ENCODE measurements around the gene TMEM198.

The TMEM198 gene

DNA sequence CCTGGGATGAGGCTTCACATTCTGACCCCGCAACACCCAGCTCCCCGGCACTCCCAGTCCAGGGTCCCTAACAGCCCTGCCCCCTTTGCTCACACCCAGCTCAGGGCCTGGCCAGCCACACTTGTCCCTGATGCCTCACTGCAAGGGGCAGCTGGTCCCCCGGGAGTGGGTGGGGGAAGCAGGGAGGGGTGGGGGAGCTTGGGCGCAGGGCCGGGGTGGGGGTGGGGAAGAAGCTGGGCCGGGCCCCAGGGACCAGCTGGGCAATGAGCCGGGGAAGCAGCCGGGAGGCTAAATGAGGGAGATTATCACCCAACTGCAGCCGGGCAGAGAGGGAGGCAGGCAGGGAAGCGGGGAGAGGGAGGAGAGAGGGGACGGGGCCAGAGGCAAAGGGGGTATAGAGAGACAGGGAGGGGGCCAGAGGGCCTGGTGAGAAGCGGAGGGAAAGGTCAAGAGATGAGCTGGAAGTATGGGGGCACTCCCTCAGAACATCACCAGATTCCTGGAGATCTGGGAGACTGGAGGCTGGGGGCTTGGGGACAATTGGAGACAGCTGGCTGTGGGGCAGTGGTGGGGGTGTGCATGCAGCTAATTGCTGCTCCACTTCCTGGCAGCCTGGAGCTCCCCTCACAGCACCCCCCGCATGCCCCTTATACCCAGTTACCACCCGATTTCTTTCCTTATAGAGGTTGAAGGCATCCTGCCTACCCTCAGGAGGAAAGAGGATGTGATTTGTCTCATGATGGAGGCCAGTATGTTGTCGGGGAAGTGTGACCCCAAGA lies 32.1 kb upstream of the TMEM198 start:
- Histone ChIP-seq H3K4me3 (peak overlapping the region in 2 of 10 experiments; percentile 35 to 38; a peak in 2 of 20 replicates), H4K20me1 (peaks cover 0 to 82% (median 19%) of the 10 kb centered on the region in 11 experiments; a peak in 16 of 22 replicates), H3K9me3 (replicated peaks in 1 of 11) (no peaks in the 10 kb centered on the region), H3K27me3 (peaks cover 0 to 63% (median 20%) of the 10 kb centered on the region in 11 experiments; a peak in 13 of 22 replicates), H3K36me3 (peaks cover 0 to 7% (median 2%) of the 10 kb centered on the region in 11 experiments; a peak in 7 of 22 replicates), H3K9ac (peak overlapping the region in 3 of 11 experiments; percentile 40 to 50 (median 43); a peak in 2 of 22 replicates), H3K27ac (peak overlapping the region in 2 of 11 experiments; percentile 3 to 7; a peak in 4 of 22 replicates), H3K4me2 (peak overlapping the region in 9 of 11 experiments; percentile 75 to 96 (median 92); a peak in 18 of 22 replicates), H3K4me1 (peaks cover 39 to 91% (median 82%) of the 10 kb centered on the region in 10 experiments)
- no peak for TF ChIP-seq Cebpa-rat (IDR thresholded peaks at IDR 0.05)

DNA sequence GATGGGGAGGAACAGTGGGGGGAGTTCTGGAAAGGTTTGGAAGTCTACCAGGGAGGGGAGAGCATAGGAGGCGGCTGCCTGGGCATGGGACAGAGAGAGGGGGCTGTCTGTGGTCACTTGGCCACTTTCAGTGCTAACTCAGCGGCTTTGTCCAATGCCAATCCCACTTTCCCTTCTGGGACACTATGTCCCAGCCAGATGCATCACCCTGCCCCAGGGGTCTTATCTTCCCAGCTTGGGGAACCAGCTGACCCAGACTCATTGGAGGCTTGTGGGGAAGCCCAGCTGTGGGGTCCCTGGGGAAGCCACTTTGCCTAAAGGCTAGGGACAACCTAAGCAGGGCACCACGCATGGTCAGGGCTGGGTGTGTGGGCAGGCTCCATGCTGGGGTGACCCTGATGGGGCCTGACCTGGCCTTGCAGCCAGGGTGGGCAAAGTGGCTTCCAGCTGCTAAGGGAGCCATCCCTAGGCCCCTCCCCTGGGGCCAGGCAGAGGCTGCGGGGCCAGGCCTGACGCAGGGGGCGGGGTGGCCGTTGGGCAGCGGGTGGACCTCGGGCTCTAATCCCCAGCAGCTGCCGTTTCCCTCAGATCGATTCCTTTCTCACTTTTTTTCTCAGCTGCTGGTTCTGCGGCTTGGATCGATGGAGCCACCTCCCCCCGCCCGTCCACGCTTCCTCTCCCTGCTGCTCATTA lies 31.2 kb upstream of the TMEM198 start:
- Histone ChIP-seq H3K9me3 (replicated peaks in 1 of 11) (no peaks in the 10 kb centered on the region), H3K4me1 (peaks cover 48 to 99% (median 92%) of the 10 kb centered on the region in 10 experiments), H3K4me3 (peak overlapping the region in 2 of 10 experiments; percentile 22 to 38; a peak in 4 of 20 replicates), H3K27ac (peak overlapping the region in 2 of 11 experiments; percentile 3 to 7; a peak in 1 of 22 replicates), H3K36me3 (no peaks in the 10 kb centered on the region), H3K4me2 (peak overlapping the region; percentile 54 to 96 (median 85); a peak in 21 of 22 replicates), H3K9ac (peak overlapping the region in 4 of 11 experiments; percentile 9 to 43 (median 37); a peak in 4 of 22 replicates), H4K20me1 (peaks cover 0 to 79% (median 19%) of the 10 kb centered on the region in 11 experiments; a peak in 16 of 22 replicates), H3K27me3 (peaks cover 0 to 63% (median 20%) of the 10 kb centered on the region in 11 experiments; a peak in 13 of 22 replicates)
- TF ChIP-seq Cebpa-rat (IDR thresholded peaks at IDR 0.05) = no peak

DNA sequence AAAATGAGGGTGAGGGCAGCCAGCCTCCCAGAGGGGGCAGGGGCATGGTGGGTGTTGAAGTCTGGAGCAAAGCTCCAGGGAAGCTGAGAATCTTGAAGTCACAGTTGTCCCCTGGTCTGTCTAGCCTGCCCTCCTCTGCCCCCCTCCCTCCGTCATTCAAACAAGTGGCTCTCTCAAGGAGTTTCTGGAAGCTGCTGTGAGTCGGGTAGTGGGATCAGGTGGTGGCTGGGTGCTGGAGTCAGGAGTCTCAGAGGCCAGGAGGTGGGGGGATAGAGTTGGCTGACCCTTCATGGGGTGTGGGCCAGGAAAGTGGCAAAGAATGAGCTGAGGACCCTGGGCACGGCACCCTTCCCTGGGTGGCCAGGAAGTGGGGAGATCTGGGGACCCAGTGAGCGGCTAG lies 30.0 kb upstream of the TMEM198 start:
- Histone ChIP-seq H3K4me3 (0 out of 20 replicates have a peak overlapping the region, but pooled peaks of 4 of the 10 experiments have one; percentile 6 to 29 (median 20)), H3K4me2 (peak overlapping the region; percentile 75 to 96 (median 87)), H3K36me3 (no peaks in the 10 kb centered on the region), H3K4me1 (peaks cover 48 to 98% (median 92%) of the 10 kb centered on the region in 10 experiments), H3K9ac (peak overlapping the region in 4 of 11 experiments; percentile 15 to 59 (median 37); a peak in 7 of 22 replicates), H3K9me3 (replicated peaks in 1 of 11) (no peaks in the 10 kb centered on the region), H4K20me1 (peaks cover 0 to 70% (median 19%) of the 10 kb centered on the region in 11 experiments; a peak in 14 of 22 replicates), H3K27ac (no peak overlapping the region), H3K27me3 (peaks cover 0 to 63% (median 20%) of the 10 kb centered on the region in 11 experiments; a peak in 13 of 22 replicates)
- TF ChIP-seq Cebpa-rat (IDR thresholded peaks at IDR 0.05) = no peak

DNA sequence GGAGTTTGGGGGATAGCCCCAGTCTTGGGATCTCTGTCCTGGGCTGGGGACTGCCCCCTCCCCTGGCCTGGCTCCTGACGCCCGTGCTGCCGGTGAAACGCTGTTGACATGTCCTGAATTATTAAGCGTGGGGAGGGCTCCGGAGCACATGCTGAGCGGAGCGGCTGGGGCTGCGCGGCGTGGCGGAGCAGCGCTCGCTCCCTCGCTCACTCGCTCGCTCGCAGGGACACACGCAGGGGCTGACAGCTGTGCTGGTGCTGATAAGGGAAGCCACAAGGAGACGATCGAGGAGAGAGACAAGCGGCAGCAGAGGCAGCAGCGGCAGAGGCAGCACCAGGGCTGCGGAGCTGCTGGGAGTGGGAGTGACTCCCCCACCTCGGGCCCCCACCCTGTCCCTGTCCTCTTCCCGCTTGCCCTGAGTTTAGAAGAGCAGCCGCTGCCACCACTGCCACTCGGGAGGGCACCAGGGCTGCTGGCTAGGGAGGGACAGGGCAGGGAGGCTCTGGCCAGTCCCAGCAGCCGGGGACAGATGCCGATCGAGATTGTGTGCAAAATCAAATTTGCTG lies 29.5 kb upstream of the TMEM198 start, which contains the start of gene ASIC4:
TSS of gene ASIC4 (plus strand) at position 287 of the 566 bp plus-strand sequence. CDS start at position 530, 243 bp downstream.
- peak within 1 kb of the TSS; percentile 75 to 96 (median 87) for H3K4me2 ChIP-seq
- no peak for TF ChIP-seq Cebpa-rat (IDR thresholded peaks at IDR 0.05)
- peaks cover 0 to 70% (median 19%) of the 10 kb centered on the region in 11 experiments; a peak in 14 of 22 replicates for H4K20me1 ChIP-seq
- H3K27me3 ChIP-seq = peaks cover 0 to 63% (median 20%) of the 10 kb centered on the region in 11 experiments; a peak in 13 of 22 replicates
- H3K27ac ChIP-seq = no peak within 1 kb of the TSS
- no peaks in the 10 kb centered on the region for H3K9me3 ChIP-seq (replicated peaks in 1 of 11)
- peaks cover 48 to 93% (median 87%) of the 10 kb centered on the region in 10 experiments for H3K4me1 ChIP-seq
- 0 out of 20 replicates have a peak within 1 kb of the TSS, but pooled peaks of 4 of the 10 experiments have one; percentile 6 to 29 (median 20) for H3K4me3 ChIP-seq
- no peaks in the 10 kb centered on the region for H3K36me3 ChIP-seq
- peak within 1 kb of the TSS in 4 of 11 experiments; percentile 15 to 59 (median 37); a peak in 7 of 22 replicates for H3K9ac ChIP-seq

DNA sequence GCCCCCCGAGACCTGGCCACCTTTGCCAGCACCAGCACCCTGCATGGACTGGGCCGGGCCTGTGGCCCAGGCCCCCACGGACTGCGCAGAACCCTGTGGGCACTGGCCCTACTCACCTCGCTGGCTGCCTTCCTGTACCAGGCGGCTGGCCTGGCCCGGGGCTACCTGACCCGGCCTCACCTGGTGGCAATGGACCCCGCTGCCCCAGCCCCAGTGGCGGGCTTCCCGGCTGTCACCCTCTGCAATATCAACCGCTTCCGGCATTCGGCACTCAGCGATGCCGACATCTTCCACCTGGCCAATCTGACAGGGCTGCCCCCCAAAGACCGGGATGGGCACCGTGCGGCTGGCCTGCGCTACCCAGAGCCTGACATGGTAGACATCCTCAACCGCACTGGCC lies 29.0 kb upstream of the TMEM198 start:
- H3K27ac ChIP-seq = no peak overlapping the region
- peaks cover 0 to 66% (median 19%) of the 10 kb centered on the region in 11 experiments; a peak in 14 of 22 replicates for H4K20me1 ChIP-seq
- no peaks in the 10 kb centered on the region for H3K36me3 ChIP-seq
- H3K4me3 ChIP-seq = no peak overlapping the region
- peak overlapping the region in 1 of 11 experiments; percentile 19; a peak in 2 of 22 replicates for H3K9ac ChIP-seq
- peaks cover 44 to 88% (median 81%) of the 10 kb centered on the region in 10 experiments for H3K4me1 ChIP-seq
- peaks cover 0 to 59% (median 20%) of the 10 kb centered on the region in 11 experiments; a peak in 13 of 22 replicates for H3K27me3 ChIP-seq
- TF ChIP-seq Cebpa-rat (IDR thresholded peaks at IDR 0.05) = no peak
- peak overlapping the region in 10 of 11 experiments; percentile 75 to 96 (median 88); a peak in 18 of 22 replicates for H3K4me2 ChIP-seq
- H3K9me3 ChIP-seq (replicated peaks in 1 of 11) = no peaks in the 10 kb centered on the region

DNA sequence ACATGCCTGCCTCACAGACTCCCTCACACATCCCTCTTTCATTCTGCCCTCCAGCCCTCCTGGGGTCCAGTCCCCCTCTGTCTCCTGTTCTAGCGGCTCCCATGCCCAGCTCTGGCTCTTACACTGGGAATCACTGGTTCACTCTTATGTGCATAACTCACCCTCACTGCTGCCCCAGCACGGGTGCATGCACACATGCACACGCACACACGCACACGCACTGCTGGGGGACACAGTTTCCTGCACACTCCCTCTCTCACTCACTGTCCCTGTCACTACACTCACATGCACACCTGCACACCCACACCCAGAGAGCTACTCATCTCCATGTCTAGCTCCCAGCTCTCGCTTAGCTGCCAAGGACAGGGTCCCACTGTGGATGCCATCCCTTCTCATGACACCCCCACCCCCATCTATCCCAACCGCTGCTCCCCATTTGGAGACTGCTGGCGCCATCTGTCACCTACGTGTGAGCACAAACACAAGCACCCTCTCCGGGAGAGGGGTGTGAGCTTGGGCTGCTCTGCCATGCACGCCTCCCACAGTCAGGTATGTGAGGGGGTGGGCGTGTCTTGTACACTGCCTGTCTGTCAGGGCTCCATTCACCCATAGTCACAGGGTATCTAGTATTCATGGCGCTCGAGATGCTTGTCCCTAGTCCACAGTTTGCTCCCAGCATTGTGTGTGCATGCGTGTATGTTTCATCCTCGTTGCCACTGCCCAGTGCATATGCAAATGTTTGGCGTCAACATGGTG lies 27.8 kb upstream of the TMEM198 start:
- H3K27me3 ChIP-seq = peaks cover under 1 to 55% (median 23%) of the 10 kb centered on the region in 11 experiments; a peak in 19 of 22 replicates
- peaks cover 34 to 83% (median 72%) of the 10 kb centered on the region in 10 experiments for H3K4me1 ChIP-seq
- H3K9ac ChIP-seq = no peak overlapping the region
- peak overlapping the region in 9 of 11 experiments; percentile 52 to 96 (median 92); a peak in 18 of 22 replicates for H3K4me2 ChIP-seq
- TF ChIP-seq Cebpa-rat (IDR thresholded peaks at IDR 0.05) = no peak
- peaks cover 0 to 66% (median 19%) of the 10 kb centered on the region in 11 experiments; a peak in 13 of 22 replicates for H4K20me1 ChIP-seq
- H3K9me3 ChIP-seq (replicated peaks in 1 of 11) = no peaks in the 10 kb centered on the region
- no peaks in the 10 kb centered on the region for H3K36me3 ChIP-seq
- H3K27ac ChIP-seq = no peak overlapping the region
- no peak overlapping the region for H3K4me3 ChIP-seq

DNA sequence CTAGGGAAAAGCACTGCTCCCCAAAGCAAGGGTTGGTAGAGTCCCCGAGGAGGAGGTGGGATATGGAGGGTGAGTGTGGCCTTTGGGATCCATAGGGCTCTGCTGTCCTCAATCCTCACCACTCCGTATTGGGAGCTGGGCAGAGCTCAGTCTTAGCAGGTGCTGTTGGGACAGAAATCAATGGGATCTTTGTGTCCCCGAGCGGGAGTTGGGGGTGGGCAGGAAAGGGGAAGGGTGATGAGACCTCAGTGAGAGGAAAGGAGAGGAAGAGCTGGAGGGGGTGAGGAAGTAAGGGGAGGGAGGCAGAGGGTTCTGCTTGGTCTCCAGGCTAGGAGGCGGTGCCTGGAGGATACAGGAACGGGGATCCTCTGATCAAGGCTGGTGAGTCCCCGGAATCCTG lies 26.9 kb upstream of the TMEM198 start:
- Histone ChIP-seq H4K20me1 (peaks cover 0 to 65% (median 19%) of the 10 kb centered on the region in 11 experiments; a peak in 13 of 22 replicates), H3K4me1 (peaks cover 34 to 84% (median 72%) of the 10 kb centered on the region in 10 experiments)

More for the DNA sequence above, 26.9 kb upstream of the TMEM198 start:
- Histone ChIP-seq H3K4me2 (peak overlapping the region; percentile 52 to 96 (median 74)), H3K36me3 (no peaks in the 10 kb centered on the region), H3K4me3 (no peak overlapping the region), H3K27ac (no peak overlapping the region), H3K9me3 (replicated peaks in 1 of 11) (no peaks in the 10 kb centered on the region), H3K9ac (no peak overlapping the region), H3K27me3 (peaks cover 9 to 56% (median 31%) of the 10 kb centered on the region in 11 experiments)
- no peak for TF ChIP-seq Cebpa-rat (IDR thresholded peaks at IDR 0.05)

Measured in BLaER1 treated with 17β-estradiol and CSF1 and Interleukin-3, amounts not matched to agents 10 nM and 100 nM (cell line).